ENCODE data around the gene OOEP.
"Not testable (repeated sequence)": the region's sequence is repeated elsewhere in the genome, so short reads cannot be mapped to it uniquely, and the experiment has no call there.

OOEP gene

DNA sequence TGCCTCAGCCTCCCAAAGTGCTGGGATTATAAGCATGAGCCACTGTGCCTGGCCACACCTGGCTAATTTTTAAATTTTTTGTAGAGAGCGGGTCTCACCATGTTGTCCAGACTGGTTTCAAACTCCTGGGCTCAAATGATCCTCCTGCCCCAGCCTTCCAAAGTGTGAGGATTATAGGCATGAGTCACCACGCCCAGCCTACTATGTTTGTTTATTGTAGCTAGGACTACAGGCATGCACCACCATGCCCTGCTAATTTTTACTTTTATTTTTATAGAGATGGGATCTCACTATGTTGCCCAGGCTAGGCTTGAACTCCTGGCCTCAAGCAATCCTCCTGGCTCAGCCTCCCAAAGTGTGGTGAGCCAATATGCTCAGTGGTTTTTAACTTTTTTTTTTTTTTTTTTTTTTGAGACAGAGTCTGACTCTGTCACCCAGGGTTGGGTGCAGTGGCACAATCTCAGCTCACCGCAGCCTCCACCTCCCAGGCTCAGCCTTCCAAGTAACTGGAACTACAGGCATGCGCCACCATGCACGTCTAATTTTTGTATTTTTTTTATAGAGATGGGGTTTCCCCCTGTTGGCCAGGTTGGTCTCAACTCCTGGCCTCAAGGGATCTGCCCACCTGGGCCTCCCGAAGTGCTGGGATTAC lies 12.9 kb upstream of the OOEP start:
- DNase-seq (ENCODE audit: low read depth): peak; percentile 9
- no peak overlapping the region for H3K4me3 ChIP-seq (ENCODE audit: low read depth, low read length)
- TF ChIP-seq, protein P1, sequence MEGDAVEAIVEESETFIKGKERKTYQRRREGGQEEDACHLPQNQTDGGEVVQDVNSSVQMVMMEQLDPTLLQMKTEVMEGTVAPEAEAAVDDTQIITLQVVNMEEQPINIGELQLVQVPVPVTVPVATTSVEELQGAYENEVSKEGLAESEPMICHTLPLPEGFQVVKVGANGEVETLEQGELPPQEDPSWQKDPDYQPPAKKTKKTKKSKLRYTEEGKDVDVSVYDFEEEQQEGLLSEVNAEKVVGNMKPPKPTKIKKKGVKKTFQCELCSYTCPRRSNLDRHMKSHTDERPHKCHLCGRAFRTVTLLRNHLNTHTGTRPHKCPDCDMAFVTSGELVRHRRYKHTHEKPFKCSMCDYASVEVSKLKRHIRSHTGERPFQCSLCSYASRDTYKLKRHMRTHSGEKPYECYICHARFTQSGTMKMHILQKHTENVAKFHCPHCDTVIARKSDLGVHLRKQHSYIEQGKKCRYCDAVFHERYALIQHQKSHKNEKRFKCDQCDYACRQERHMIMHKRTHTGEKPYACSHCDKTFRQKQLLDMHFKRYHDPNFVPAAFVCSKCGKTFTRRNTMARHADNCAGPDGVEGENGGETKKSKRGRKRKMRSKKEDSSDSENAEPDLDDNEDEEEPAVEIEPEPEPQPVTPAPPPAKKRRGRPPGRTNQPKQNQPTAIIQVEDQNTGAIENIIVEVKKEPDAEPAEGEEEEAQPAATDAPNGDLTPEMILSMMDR (conservative IDR thresholded peaks at IDR 0.05; ENCODE audit: low read depth, low read length): no peak

DNA sequence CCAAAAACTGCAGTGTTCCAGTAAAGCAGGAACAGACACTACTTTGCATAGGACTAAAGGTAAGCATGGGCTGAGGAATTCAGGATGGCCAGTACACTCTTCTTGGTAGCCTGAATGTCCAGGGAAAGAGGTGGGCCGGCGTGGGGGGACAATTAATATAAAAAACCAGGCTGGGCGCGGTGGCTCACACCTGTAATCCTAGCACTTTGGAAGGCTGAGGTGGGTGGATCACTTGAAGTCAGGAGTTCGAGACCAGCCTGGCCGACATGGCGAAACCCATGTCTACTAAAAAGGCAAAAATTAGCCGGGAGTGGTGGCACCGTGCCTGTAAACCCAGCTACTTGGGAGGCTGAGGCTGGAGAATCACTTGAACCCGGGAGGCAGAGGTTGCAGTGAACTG lies 11.8 kb upstream of the OOEP start:
- not testable (repeated sequence) for DNase-seq (ENCODE audit: low read depth)

DNA sequence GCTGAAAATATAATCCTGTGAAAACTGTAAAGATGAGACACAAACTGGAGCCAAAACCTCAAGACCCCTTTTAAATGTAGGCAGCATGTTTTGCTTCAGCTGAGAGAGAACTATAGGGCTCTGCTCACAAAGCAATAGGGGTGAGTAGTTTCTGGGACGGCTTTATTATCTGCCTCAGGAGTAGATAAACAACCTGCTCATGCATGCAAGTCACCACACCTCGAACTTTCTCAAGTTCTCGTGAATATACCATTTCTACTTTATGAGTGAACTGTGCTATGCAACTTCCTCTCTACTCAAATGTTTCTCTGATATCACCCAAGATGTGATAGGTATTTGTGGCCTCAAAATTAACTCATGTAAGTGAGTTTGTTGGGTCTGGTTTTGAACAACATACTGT lies 7.5 kb upstream of the OOEP start:
- DNase-seq (ENCODE audit: low read depth): no peak
- H3K4me3 ChIP-seq (ENCODE audit: low read depth, low read length): no peak overlapping the region
- TF ChIP-seq, protein P1 (conservative IDR thresholded peaks at IDR 0.05; ENCODE audit: low read depth, low read length): no peak

More for the DNA sequence above, 11.8 kb upstream of the OOEP start:
- not testable (repeated sequence) for H3K4me3 ChIP-seq (ENCODE audit: low read depth, low read length)

DNA sequence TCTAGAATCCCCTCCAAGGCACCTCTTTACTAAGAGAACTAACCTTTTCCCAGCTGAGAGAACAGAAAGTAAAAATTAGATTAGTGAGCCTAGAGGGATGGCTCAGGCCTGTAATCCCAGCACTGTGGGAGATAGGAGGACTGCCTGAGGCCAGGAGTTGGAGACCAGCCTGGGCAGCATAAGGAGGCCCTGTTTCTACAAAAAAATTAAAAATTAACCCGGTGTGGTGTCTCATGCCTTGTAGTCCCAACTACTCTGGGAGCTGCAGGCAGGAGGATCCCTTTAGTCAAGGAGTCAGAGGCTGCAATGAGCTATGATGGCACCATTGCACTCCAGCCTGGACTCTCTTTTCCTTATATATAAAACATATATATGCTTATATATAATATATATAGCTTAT lies 5.5 kb upstream of the OOEP start:
- DNase-seq (ENCODE audit: low read depth): no peak
- TF ChIP-seq, protein P1 (conservative IDR thresholded peaks at IDR 0.05; ENCODE audit: low read depth, low read length): no peak
- H3K4me3 ChIP-seq (ENCODE audit: low read depth, low read length): no peak overlapping the region

DNA sequence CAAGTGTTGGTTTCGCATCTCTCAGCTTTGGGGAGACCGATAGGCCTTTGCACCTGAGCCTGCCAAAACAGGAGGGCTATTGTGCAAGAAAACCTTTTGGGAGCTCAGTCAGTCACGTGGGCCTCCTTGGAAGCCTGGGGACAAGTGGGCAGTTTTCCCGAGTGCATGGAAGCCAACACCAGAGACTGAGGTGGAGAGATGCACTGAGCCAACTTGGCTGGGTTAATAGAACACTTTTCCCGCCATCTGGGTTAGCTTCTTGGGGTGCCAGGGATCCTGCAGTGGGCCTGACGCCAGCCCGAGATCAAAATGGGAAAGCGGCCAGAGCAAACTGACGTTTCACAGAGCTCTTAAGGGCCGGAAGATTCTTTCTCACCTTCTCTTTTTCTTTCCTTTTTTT lies 2.8 kb upstream of the OOEP start:
- H3K4me3 ChIP-seq (ENCODE audit: low read depth, low read length): no peak overlapping the region
- DNase-seq (ENCODE audit: low read depth): no peak
- TF ChIP-seq, protein P1 (conservative IDR thresholded peaks at IDR 0.05; ENCODE audit: low read depth, low read length): no peak

DNA sequence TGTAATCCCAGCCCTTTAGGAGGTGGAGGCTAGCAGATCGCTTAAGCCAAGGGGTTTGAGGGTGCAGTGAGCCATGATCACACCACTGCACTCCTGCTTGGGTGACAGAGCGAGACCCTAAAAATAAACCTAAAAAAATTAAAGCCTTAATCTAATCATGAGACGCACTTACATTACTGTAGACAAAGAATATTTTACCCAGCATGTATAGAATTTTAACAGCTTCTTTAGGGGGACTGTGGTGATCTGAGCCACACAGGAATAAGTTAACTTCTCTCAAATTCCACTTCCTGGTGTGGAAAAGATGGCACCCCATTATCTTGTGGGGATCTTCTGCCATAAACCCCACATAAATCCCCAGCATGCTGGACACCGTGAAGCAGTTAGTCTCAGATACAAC lies 2.3 kb upstream of the OOEP start:
- no peak for DNase-seq (ENCODE audit: low read depth)
- TF ChIP-seq, protein P1 (conservative IDR thresholded peaks at IDR 0.05; ENCODE audit: low read depth, low read length): no peak
- no peak overlapping the region for H3K4me3 ChIP-seq (ENCODE audit: low read depth, low read length)

DNA sequence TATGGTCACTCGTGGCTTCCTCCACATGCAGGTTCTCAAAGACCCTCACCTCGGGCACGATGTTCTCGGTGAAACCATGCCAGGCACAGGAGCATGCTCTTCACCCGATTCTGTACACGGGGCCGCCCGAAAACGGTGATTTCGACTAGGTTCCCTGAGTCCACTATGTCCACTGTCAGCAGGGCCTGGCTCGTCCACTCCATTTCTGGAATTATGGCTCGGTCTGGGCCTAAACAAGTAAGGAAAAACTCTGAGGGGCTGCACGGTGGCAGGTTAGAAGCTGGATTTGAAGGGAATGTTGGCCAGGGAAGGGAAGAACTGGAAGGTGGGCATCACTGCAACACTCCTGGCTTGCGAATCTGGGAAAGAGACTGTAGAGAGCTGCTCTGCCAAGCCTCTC lies 540 bp downstream of the OOEP start:
- no peak for DNase-seq (ENCODE audit: low read depth)

More for the DNA sequence above, 540 bp downstream of the OOEP start:
- TF ChIP-seq, protein P1 (conservative IDR thresholded peaks at IDR 0.05; ENCODE audit: low read depth, low read length): no peak
- no peak overlapping the region for H3K4me3 ChIP-seq (ENCODE audit: low read depth, low read length)
